H9 (cell line): ENCODE measurements around the gene PRAMEF7. TPM values are rescaled to one million over a fixed set of nuclear protein-coding genes. Genes with fewer than 3 reads are reported as not detected.
"Not testable (repeated sequence)": the region's sequence is repeated elsewhere in the genome, so short reads cannot be mapped to it uniquely, and the experiment has no call there.

Source experiments
- DNase-seq: peaks from one replicate; pipeline ENCODE4 v3.0.0-alpha.2; 2017
- H2AFZ ChIP-seq: one replicate; pipeline ENCODE4 v1.6.1; 2013; ENCODE audit warnings: mild to moderate bottlenecking, low read length, control low read depth, moderate library complexity
- H2AK5ac ChIP-seq: 2 replicates; pipeline ENCODE4 v1.6.1; 2013; ENCODE audit warnings: low read length, control low read depth, mixed read lengths; ENCODE audit not compliant: insufficient read length
- H2BK120ac ChIP-seq: one replicate; pipeline ENCODE4 v1.6.1; 2013; ENCODE audit warnings: low read depth, mild to moderate bottlenecking, low read length, control low read depth, inconsistent platforms; ENCODE audit not compliant: poor library complexity, severe bottlenecking
- H2BK12ac ChIP-seq: 2 replicates; pipeline ENCODE4 v1.6.1; 2013; ENCODE audit warnings: low read length, control low read depth, mixed read lengths, low read depth; ENCODE audit not compliant: insufficient read length
- H2BK15ac ChIP-seq: 2 replicates; pipeline ENCODE4 v1.6.1; 2013; ENCODE audit warnings: low read depth, low read length, control low read depth
- H2BK20ac ChIP-seq: one replicate; pipeline ENCODE4 v1.6.1; 2013; ENCODE audit warnings: low read depth, mild to moderate bottlenecking, low read length, control low read depth, inconsistent platforms; ENCODE audit not compliant: poor library complexity, severe bottlenecking
- H2BK5ac ChIP-seq: 2 replicates; pipeline ENCODE4 v1.6.1; 2013; ENCODE audit warnings: low read length, control low read depth, mixed read lengths; ENCODE audit not compliant: insufficient read length
- H3K14ac ChIP-seq: 2 replicates; pipeline ENCODE4 v1.6.1; 2013; ENCODE audit warnings: low read length, control low read depth; ENCODE audit not compliant: insufficient read depth
- H3K18ac ChIP-seq: 2 replicates; pipeline ENCODE4 v1.6.1; 2013; ENCODE audit warnings: low read depth, mild to moderate bottlenecking, mixed read lengths, low read length, control low read depth; ENCODE audit not compliant: insufficient read length
- H3K23ac ChIP-seq: 2 replicates; pipeline ENCODE4 v1.6.1; 2013; ENCODE audit warnings: low read length, control low read depth, mixed read lengths, low read depth; ENCODE audit not compliant: insufficient read length
- H3K23me2 ChIP-seq: 2 replicates; pipeline ENCODE4 v1.6.1; 2013; ENCODE audit warnings: low read depth, mild to moderate bottlenecking, mixed read lengths, low read length, control low read depth; ENCODE audit not compliant: insufficient read length, poor library complexity, severe bottlenecking
- H3K27ac ChIP-seq: 2 replicates; pipeline ENCODE4 v1.5.1; 2013; ENCODE audit warnings: low read length, control low read depth, mixed read lengths, low read depth; ENCODE audit not compliant: insufficient read length
- H3K27me3 ChIP-seq: 2 replicates; pipeline ENCODE4 v1.6.1; 2013; ENCODE audit warnings: low read length, control low read depth, inconsistent platforms; ENCODE audit not compliant: insufficient read depth
- H3K4ac ChIP-seq: 2 replicates; pipeline ENCODE4 v1.6.1; 2013; ENCODE audit warnings: low read depth, mild to moderate bottlenecking, control low read depth, inconsistent platforms, low read length, moderate library complexity
- H3K4me1 ChIP-seq: 2 replicates; pipeline ENCODE4 v1.6.1; 2013; ENCODE audit warnings: low read length, control low read depth, inconsistent platforms; ENCODE audit not compliant: insufficient read depth
- H3K4me2 ChIP-seq: 2 replicates; pipeline ENCODE4 v1.6.1; 2013; ENCODE audit warnings: low read length, control low read depth, mixed read lengths; ENCODE audit not compliant: insufficient read length, insufficient read depth
- H3K56ac ChIP-seq: 2 replicates; pipeline ENCODE4 v1.6.1; 2013; ENCODE audit warnings: low read depth, mild to moderate bottlenecking, mixed read lengths, low read length, control low read depth; ENCODE audit not compliant: insufficient read length
- H3K79me1 ChIP-seq: 2 replicates; pipeline ENCODE4 v1.6.1; 2013; ENCODE audit warnings: low read depth, mild to moderate bottlenecking, moderate library complexity, low read length, control low read depth, inconsistent platforms; ENCODE audit not compliant: insufficient read depth, poor library complexity, severe bottlenecking
- H3K79me2 ChIP-seq: 2 replicates; pipeline ENCODE4 v1.6.1; 2013; ENCODE audit warnings: low read length, control low read depth, inconsistent platforms; ENCODE audit not compliant: insufficient read depth
- H3K9ac ChIP-seq: 2 replicates; pipeline ENCODE4 v1.6.1; 2013; ENCODE audit warnings: low read length, control low read depth, mixed read lengths; ENCODE audit not compliant: insufficient read length; ENCODE audit errors: extremely low read depth
- H3K9me3 ChIP-seq: one replicate; pipeline ENCODE4 v1.6.1; 2013; ENCODE audit warnings: low read depth, low read length, inconsistent platforms; ENCODE audit not compliant: control insufficient read depth
- H3T11ph ChIP-seq: one replicate; pipeline ENCODE4 v1.6.1; 2013; ENCODE audit warnings: mild to moderate bottlenecking, low read length, control low read depth, inconsistent platforms
- H4K20me1 ChIP-seq: one replicate; pipeline ENCODE4 v1.6.1; 2013; ENCODE audit not compliant: control insufficient read depth, insufficient read length, insufficient read depth
- H4K5ac ChIP-seq: 2 replicates; pipeline ENCODE4 v1.6.1; 2013; ENCODE audit warnings: low read depth, mild to moderate bottlenecking, mixed read lengths, low read length, control low read depth; ENCODE audit not compliant: insufficient read length
- H4K8ac ChIP-seq: replicated peaks from 2 replicates; pipeline ENCODE4 v1.6.1; 2013; ENCODE audit warnings: low read length, control low read depth, mixed read lengths, low read depth; ENCODE audit not compliant: insufficient read length
- H4K91ac ChIP-seq: 2 replicates; pipeline ENCODE4 v1.6.1; 2013; ENCODE audit warnings: low read depth, mild to moderate bottlenecking, moderate library complexity, mixed read lengths, low read length, control low read depth; ENCODE audit not compliant: insufficient read length
- H3K27ac Mint-ChIP-seq, 3 experiments: 2 replicates in 2 of 3; 3 replicates in 1 of 3; pipeline ENCODE4 v1.8.0; 2020 to 2021; ENCODE audit warnings: mixed read lengths in 3 of 3, mild to moderate bottlenecking in 1 of 3, moderate library complexity in 1 of 3
- H3K27me3 Mint-ChIP-seq: 2 replicates; pipeline ENCODE4 v1.8.0; 2021; ENCODE audit warnings: low read depth, mild to moderate bottlenecking, moderate library complexity, mixed read lengths
- H3K36me3 Mint-ChIP-seq, 3 experiments: 2 replicates in 2 of 3; 3 replicates in 1 of 3; pipeline ENCODE4 v1.8.0; 2020 to 2021; ENCODE audit warnings: low read depth in 3 of 3, mixed read lengths in 3 of 3; ENCODE audit not compliant: insufficient read depth in 1 of 3
- H3K4me1 Mint-ChIP-seq, 2 experiments: 2 replicates each; pipeline ENCODE4 v1.8.0; 2020; ENCODE audit warnings: mixed read lengths in 2 of 2
- H3K4me3 Mint-ChIP-seq, 2 experiments: 2 replicates in 1 of 2; 3 replicates in 1 of 2; pipeline ENCODE4 v1.8.0; 2020 to 2021; ENCODE audit warnings: mild to moderate bottlenecking in 2 of 2, mixed read lengths in 2 of 2, moderate library complexity in 1 of 2
- H3K9me3 Mint-ChIP-seq, 2 experiments: 2 replicates in 1 of 2; 3 replicates in 1 of 2; pipeline ENCODE4 v1.8.0; 2020; ENCODE audit warnings: mild to moderate bottlenecking in 2 of 2, mixed read lengths in 2 of 2, moderate library complexity in 1 of 2
- WGBS: extraction: QIAGEN DNeasy Blood & Tissue Kit; methylation state at CpG from one replicate; pipeline ENCODE4 v1.1.7; 2013; ENCODE audit warnings: missing lambda C conversion rate, low lambda C conversion rate, mixed read lengths; ENCODE audit not compliant: insufficient read length; ENCODE audit errors: extremely low coverage; 5-methylcytosine and 5-hydroxymethylcytosine counted together
- total RNA-seq: library from RNA; stranded (reverse); gene quantifications from 2 replicates; pipeline ENCODE4 v1.2.1, GENCODE V29; 2021

PRAMEF7 gene
- total RNA-seq, 1 experiment from 2014 or later: not detected

- H3K23ac ChIP-seq, H3K9ac ChIP-seq, H3K4me1 Mint-ChIP-seq, H3K27ac Mint-ChIP-seq, H4K5ac ChIP-seq, H2BK5ac ChIP-seq, H3K79me1 ChIP-seq, H4K8ac ChIP-seq, H3K4me2 ChIP-seq, H3K27ac ChIP-seq, H3T11ph ChIP-seq, H3K79me2 ChIP-seq, H4K20me1 ChIP-seq, H3K14ac ChIP-seq, H3K23me2 ChIP-seq, H2AK5ac ChIP-seq, H2BK20ac ChIP-seq, H2BK12ac ChIP-seq, H3K56ac ChIP-seq, H3K27me3 Mint-ChIP-seq, H3K9me3 ChIP-seq, H3K4me3 Mint-ChIP-seq, H2BK15ac ChIP-seq, H3K18ac ChIP-seq, H2BK120ac ChIP-seq, H3K4ac ChIP-seq, H2AFZ ChIP-seq, DNase-seq, H3K27me3 ChIP-seq, H4K91ac ChIP-seq, H3K4me1 ChIP-seq, H3K36me3 Mint-ChIP-seq, H3K9me3 Mint-ChIP-seq: not testable (repeated sequence)
- WGBS: no CpG with 5 or more reads among the region's 2 CpGs
Measured at GRCh38 chr1:12921749-12922148, 5.3 kb downstream of the PRAMEF7 start.

- not testable (repeated sequence) for H3K4me3 Mint-ChIP-seq, H2AFZ ChIP-seq, H2BK5ac ChIP-seq, H3K9me3 Mint-ChIP-seq, H3K14ac ChIP-seq, H3K27ac Mint-ChIP-seq, H3K4ac ChIP-seq, H3K9me3 ChIP-seq, H3K4me1 Mint-ChIP-seq, H2AK5ac ChIP-seq, H3K27ac ChIP-seq, H4K20me1 ChIP-seq, H4K5ac ChIP-seq, H3K23ac ChIP-seq, H3K4me1 ChIP-seq, H3K23me2 ChIP-seq, H3K36me3 Mint-ChIP-seq, DNase-seq, H2BK20ac ChIP-seq, H3K27me3 ChIP-seq, H3K79me1 ChIP-seq, H4K8ac ChIP-seq, H2BK12ac ChIP-seq, H4K91ac ChIP-seq, H3K56ac ChIP-seq, H2BK120ac ChIP-seq, H3K27me3 Mint-ChIP-seq, H3K79me2 ChIP-seq, H3K18ac ChIP-seq, H3T11ph ChIP-seq, H2BK15ac ChIP-seq, H3K9ac ChIP-seq, H3K4me2 ChIP-seq
- no CpG with 5 or more reads among the region's 5 CpGs for WGBS
Measured at GRCh38 chr1:12924368-12924767, 8.0 kb downstream of the PRAMEF7 start.
